DOHH2 (cell line): ENCODE measurements around the gene OBP2A.

Experiments
- EZH2phosphoT487 ChIP-seq: fragments of 200-600 bp; sonication (generic); IDR thresholded peaks from 2 replicates; pipeline ENCODE4 v1.6.1; 2017; ENCODE audit warnings: borderline replicate concordance, mild to moderate bottlenecking, antibody characterized with exemption, low read length, moderate library complexity, mixed read lengths
- TF ChIP-seq, protein P1 (sequence below): fragments of 200-600 bp; sonication (generic); IDR thresholded peaks from one replicate; pipeline ENCODE4 v1.5.1; 2014; ENCODE audit warnings: antibody characterized with exemption, mild to moderate bottlenecking, low read depth, low read length; ENCODE audit not compliant: poor library complexity, severe bottlenecking

GRCh38 chr9:135596211-135596610, 50.3 kb downstream of the OBP2A start:
- TF ChIP-seq, protein P1, sequence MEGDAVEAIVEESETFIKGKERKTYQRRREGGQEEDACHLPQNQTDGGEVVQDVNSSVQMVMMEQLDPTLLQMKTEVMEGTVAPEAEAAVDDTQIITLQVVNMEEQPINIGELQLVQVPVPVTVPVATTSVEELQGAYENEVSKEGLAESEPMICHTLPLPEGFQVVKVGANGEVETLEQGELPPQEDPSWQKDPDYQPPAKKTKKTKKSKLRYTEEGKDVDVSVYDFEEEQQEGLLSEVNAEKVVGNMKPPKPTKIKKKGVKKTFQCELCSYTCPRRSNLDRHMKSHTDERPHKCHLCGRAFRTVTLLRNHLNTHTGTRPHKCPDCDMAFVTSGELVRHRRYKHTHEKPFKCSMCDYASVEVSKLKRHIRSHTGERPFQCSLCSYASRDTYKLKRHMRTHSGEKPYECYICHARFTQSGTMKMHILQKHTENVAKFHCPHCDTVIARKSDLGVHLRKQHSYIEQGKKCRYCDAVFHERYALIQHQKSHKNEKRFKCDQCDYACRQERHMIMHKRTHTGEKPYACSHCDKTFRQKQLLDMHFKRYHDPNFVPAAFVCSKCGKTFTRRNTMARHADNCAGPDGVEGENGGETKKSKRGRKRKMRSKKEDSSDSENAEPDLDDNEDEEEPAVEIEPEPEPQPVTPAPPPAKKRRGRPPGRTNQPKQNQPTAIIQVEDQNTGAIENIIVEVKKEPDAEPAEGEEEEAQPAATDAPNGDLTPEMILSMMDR: no peak
- no peak for TF ChIP-seq EZH2phosphoT487
